Measurements from ENCODE around the gene CCNY.

The CCNY gene

DNA sequence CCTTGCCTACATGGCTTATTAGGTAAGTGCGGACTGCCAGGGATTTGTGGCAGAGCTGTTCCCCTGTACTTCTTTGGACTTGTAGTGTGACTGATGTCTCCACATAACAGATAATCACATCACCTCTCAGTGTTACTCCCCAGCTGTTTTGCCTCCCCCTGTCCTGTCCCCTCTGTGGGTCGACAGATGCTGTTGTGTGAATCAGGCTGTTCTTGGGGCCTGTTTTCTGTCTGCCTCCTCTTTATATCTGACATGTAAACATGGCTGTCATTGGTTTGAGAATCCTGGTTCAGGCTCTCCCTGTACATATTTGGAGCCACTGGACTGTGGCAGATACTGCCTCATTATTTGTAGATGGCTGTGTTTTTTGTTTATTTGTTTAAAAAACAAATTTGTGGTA is 22.7 kb downstream of the CCNY start:
- no peak overlapping the region for H3K9ac ChIP-seq (ENCODE audit: low read length)
- H4K20me1 ChIP-seq (ENCODE audit: insufficient read depth, low read length) = 0 out of 2 replicates have a peak, but pooled peaks cover 13% of the 10 kb centered on the region
- no peak overlapping the region for H3K4me3 ChIP-seq (ENCODE audit: low read length)
- no peak overlapping the region for H3K4me2 ChIP-seq (ENCODE audit: low read length)
- H3K27me3 ChIP-seq (ENCODE audit: low read depth, low read length) = no peaks in the 10 kb centered on the region
- H3K27ac ChIP-seq (ENCODE audit: low read length) = no peak overlapping the region
- TF ChIP-seq, protein P1, sequence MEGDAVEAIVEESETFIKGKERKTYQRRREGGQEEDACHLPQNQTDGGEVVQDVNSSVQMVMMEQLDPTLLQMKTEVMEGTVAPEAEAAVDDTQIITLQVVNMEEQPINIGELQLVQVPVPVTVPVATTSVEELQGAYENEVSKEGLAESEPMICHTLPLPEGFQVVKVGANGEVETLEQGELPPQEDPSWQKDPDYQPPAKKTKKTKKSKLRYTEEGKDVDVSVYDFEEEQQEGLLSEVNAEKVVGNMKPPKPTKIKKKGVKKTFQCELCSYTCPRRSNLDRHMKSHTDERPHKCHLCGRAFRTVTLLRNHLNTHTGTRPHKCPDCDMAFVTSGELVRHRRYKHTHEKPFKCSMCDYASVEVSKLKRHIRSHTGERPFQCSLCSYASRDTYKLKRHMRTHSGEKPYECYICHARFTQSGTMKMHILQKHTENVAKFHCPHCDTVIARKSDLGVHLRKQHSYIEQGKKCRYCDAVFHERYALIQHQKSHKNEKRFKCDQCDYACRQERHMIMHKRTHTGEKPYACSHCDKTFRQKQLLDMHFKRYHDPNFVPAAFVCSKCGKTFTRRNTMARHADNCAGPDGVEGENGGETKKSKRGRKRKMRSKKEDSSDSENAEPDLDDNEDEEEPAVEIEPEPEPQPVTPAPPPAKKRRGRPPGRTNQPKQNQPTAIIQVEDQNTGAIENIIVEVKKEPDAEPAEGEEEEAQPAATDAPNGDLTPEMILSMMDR (IDR thresholded peaks at IDR 0.05; ENCODE audit: low read depth, low read length) = no peak
- TF ChIP-seq EZH2phosphoT487 (IDR thresholded peaks at IDR 0.05; ENCODE audit: low read depth) = no peak
- no peaks in the 10 kb centered on the region for H3K36me3 ChIP-seq (replicated peaks; ENCODE audit: low read depth, low read length)
- H3K9me3 ChIP-seq (ENCODE audit: insufficient read depth, low read length) = no peaks in the 10 kb centered on the region
- peaks cover 35% of the 10 kb centered on the region for H3K79me2 ChIP-seq (ENCODE audit: low read length)
- H2AFZ ChIP-seq (ENCODE audit: low read depth, low read length) = no peak overlapping the region
- no peaks in the 10 kb centered on the region for H3K4me1 ChIP-seq (ENCODE audit: low read length)

DNA sequence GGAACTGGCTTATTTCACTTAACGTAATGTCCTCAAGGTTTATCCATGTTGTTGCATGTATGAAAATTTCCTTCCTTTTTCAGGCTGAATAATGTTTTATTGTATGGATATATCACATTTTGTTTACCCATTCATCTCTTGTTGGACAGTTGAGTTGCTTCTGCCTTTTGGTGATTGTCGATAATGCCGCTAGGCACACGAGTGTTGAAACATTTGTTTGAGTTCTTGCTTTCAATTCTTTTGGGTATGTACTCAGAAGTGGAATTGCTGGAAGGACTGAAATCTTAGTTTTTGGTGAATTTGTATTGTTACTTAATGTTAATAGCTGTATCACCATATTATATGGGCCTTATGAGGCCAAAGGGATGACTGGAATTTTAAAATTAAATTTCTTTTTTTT is 23.6 kb downstream of the CCNY start:
- H3K27me3 ChIP-seq (ENCODE audit: low read depth, low read length) = no peaks in the 10 kb centered on the region
- no peak overlapping the region for H3K9ac ChIP-seq (ENCODE audit: low read length)
- H3K4me3 ChIP-seq (ENCODE audit: low read length) = no peak overlapping the region
- no peaks in the 10 kb centered on the region for H3K36me3 ChIP-seq (replicated peaks; ENCODE audit: low read depth, low read length)
- no peak for TF ChIP-seq EZH2phosphoT487 (IDR thresholded peaks at IDR 0.05; ENCODE audit: low read depth)
- TF ChIP-seq, protein P1 (IDR thresholded peaks at IDR 0.05; ENCODE audit: low read depth, low read length) = no peak
- peaks cover 28% of the 10 kb centered on the region for H3K79me2 ChIP-seq (ENCODE audit: low read length)
- no peaks in the 10 kb centered on the region for H3K4me1 ChIP-seq (ENCODE audit: low read length)
- H3K4me2 ChIP-seq (ENCODE audit: low read length) = no peak overlapping the region
- H3K27ac ChIP-seq (ENCODE audit: low read length) = no peak overlapping the region
- H3K9me3 ChIP-seq (ENCODE audit: insufficient read depth, low read length) = no peaks in the 10 kb centered on the region
- peaks cover 13% of the 10 kb centered on the region; the same call in 1 of the 2 replicates for H4K20me1 ChIP-seq (ENCODE audit: insufficient read depth, low read length)
- no peak overlapping the region for H2AFZ ChIP-seq (ENCODE audit: low read depth, low read length)

DNA sequence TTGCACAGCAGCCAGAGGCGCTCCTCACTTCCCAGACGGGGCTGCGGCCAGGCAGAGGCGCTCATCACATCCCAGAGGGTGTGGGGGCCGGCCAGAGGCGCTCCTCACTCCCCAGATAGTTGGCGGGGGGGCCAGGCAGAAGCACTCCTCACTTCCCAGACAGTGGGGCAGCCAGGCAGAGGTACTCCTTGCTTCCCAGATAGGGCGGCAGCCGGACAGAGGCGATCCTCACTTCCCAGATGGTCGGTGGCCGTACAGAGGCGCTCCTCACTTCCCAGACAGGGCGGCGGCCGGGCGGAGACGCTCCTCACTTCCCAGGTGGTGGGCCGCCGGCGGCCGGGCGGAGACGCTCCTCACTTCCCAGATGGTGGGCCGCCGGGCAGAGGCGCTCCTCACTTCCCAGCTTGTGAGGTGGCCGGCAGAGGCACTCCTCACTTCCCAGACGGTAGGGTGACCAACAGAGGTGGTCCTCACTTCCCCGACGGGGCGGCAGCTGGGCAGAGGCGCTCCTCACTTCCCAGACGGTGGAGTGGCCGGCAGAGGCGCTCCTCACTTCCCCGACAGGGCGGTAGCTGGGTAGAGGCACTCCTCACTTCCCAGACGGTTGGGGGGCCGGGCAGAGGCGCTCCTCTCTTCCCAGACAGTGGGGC is 26.5 kb downstream of the CCNY start:
- H3K79me2 ChIP-seq (ENCODE audit: low read length) = peaks cover 37% of the 10 kb centered on the region
- no peak overlapping the region for H3K4me2 ChIP-seq (ENCODE audit: low read length)
- H3K36me3 ChIP-seq (replicated peaks; ENCODE audit: low read depth, low read length) = no peaks in the 10 kb centered on the region
- peaks cover 5% of the 10 kb centered on the region for H3K4me1 ChIP-seq (ENCODE audit: low read length)
- no peak overlapping the region for H2AFZ ChIP-seq (ENCODE audit: low read depth, low read length)
- TF ChIP-seq, protein P1 (IDR thresholded peaks at IDR 0.05; ENCODE audit: low read depth, low read length) = no peak
- TF ChIP-seq EZH2phosphoT487 (IDR thresholded peaks at IDR 0.05; ENCODE audit: low read depth) = no peak
- no peak overlapping the region for H3K9ac ChIP-seq (ENCODE audit: low read length)
- H3K4me3 ChIP-seq (ENCODE audit: low read length) = no peak overlapping the region
- H3K9me3 ChIP-seq (ENCODE audit: insufficient read depth, low read length) = no peaks in the 10 kb centered on the region
- no peak overlapping the region for H3K27ac ChIP-seq (ENCODE audit: low read length)
- no peaks in the 10 kb centered on the region for H3K27me3 ChIP-seq (ENCODE audit: low read depth, low read length)
- H4K20me1 ChIP-seq (ENCODE audit: insufficient read depth, low read length) = peaks cover 11% of the 10 kb centered on the region; the same call in 1 of the 2 replicates

DNA sequence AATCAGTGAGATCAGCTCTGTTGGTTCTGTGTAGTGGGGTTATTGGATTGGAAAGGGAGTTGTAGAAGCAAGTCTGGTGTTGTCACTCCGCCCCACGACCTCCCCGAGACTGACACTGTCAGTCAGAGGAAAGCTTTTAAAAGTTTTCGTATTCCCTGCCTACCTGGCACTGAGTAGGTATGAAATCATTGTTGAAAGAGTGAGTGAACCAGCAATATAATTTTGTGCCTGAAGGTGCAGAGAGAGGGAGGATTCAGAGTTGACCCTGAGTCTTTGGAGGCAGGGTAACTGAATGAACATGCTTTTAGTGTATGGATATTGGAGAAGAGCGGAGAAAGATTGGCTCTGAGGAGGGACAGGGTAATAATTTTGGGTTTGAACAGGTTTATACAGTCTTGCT is 27.3 kb downstream of the CCNY start:
- Histone ChIP-seq H3K4me1 (ENCODE audit: low read length) (peaks cover 6% of the 10 kb centered on the region), H2AFZ (ENCODE audit: low read depth, low read length) (no peak overlapping the region), H3K9me3 (ENCODE audit: insufficient read depth, low read length) (no peaks in the 10 kb centered on the region), H4K20me1 (ENCODE audit: insufficient read depth, low read length) (peaks cover 17% of the 10 kb centered on the region; the same call in 1 of the 2 replicates), H3K79me2 (ENCODE audit: low read length) (peaks cover 35% of the 10 kb centered on the region), H3K27ac (ENCODE audit: low read length) (no peak overlapping the region), H3K4me2 (ENCODE audit: low read length) (no peak overlapping the region), H3K4me3 (ENCODE audit: low read length) (no peak overlapping the region), H3K27me3 (ENCODE audit: low read depth, low read length) (no peaks in the 10 kb centered on the region), H3K36me3 (replicated peaks; ENCODE audit: low read depth, low read length) (no peaks in the 10 kb centered on the region), H3K9ac (ENCODE audit: low read length) (no peak overlapping the region)
- TF ChIP-seq, protein P1 (IDR thresholded peaks at IDR 0.05; ENCODE audit: low read depth, low read length) = no peak
- TF ChIP-seq EZH2phosphoT487 (IDR thresholded peaks at IDR 0.05; ENCODE audit: low read depth) = no peak

All from OCI-LY3 (cell line).